ENCODE results near the gene CHIA. TPM values are rescaled to one million over a fixed set of nuclear protein-coding genes. Genes with fewer than 3 reads are reported as not detected.
"Not testable (repeated sequence)": the region's sequence is repeated elsewhere in the genome, so short reads cannot be mapped to it uniquely, and the experiment has no call there.

Gene CHIA
- total and polyA plus RNA-seq, 7 donors: not detected

DNA sequence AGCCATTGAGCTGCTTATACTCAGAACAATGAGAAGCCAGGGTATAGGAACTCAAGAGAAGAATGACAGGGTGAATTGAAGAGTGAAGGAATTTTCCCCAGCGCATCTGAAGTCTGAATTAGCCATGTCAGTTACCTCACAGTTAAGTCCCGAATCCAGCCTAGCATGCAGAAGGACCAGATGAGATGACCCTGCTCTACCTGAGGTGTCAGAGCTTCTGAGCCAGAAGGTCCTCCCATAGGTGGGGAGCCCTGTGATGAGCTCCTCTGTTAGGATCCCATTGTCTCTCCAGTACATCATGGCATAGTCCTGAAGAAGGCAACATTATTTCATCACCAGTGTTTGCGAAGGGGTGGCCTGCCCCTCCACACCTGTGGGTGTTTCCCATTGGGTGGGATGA is 68.7 kb downstream of the CHIA start:
- no peak for DNase-seq
- WGBS, 2 donors: 94 to 95% methylated on average over 3 of the region's 3 CpGs
- H3K27ac ChIP-seq: no peak overlapping the region
- H3K4me1 ChIP-seq: no peaks in the 10 kb centered on the region
- no peak overlapping the region for H3K4me3 ChIP-seq
- TF ChIP-seq, protein P1, sequence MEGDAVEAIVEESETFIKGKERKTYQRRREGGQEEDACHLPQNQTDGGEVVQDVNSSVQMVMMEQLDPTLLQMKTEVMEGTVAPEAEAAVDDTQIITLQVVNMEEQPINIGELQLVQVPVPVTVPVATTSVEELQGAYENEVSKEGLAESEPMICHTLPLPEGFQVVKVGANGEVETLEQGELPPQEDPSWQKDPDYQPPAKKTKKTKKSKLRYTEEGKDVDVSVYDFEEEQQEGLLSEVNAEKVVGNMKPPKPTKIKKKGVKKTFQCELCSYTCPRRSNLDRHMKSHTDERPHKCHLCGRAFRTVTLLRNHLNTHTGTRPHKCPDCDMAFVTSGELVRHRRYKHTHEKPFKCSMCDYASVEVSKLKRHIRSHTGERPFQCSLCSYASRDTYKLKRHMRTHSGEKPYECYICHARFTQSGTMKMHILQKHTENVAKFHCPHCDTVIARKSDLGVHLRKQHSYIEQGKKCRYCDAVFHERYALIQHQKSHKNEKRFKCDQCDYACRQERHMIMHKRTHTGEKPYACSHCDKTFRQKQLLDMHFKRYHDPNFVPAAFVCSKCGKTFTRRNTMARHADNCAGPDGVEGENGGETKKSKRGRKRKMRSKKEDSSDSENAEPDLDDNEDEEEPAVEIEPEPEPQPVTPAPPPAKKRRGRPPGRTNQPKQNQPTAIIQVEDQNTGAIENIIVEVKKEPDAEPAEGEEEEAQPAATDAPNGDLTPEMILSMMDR (IDR thresholded peaks at IDR 0.05): no peak
- TF ChIP-seq POLR2AphosphoS5 (IDR thresholded peaks at IDR 0.05): no peak
- TF ChIP-seq EP300 (IDR thresholded peaks at IDR 0.05): no peak
- TF ChIP-seq POLR2A (IDR thresholded peaks at IDR 0.05): no peak
- H3K9me3 ChIP-seq: no peaks in the 10 kb centered on the region
- H3K27me3 ChIP-seq: no peaks in the 10 kb centered on the region
- intact Hi-C loops (cut with DNase I): no loop called here
- H3K36me3 ChIP-seq: no peaks in the 10 kb centered on the region

DNA sequence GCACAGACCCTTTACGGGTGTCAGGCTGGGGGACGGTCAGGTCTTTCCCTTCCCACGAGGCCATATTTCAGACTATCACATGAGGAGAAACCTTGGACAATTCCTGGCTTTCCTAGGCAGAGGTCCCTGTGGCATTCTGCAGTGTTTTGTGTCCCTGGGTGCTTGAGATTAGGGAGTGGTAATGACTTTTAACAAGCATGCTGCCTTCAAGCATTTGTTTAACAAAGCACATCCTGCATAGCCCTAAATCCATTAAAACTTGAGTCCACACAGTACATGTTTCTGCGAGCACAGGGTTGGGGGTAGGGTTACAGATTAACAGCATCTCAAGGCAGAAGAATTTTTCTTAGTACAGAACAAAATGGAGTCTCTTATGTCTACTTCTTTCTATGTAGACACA is 69.6 kb downstream of the CHIA start:
- DNase-seq; H3K4me3 ChIP-seq; H3K27me3 ChIP-seq; H3K9me3 ChIP-seq; H3K36me3 ChIP-seq; H3K4me1 ChIP-seq; intact Hi-C loops (cut with DNase I); H3K27ac ChIP-seq: not testable (repeated sequence)
- WGBS, 2 donors: 54 to 61% methylated on average over 4 of the region's 4 CpGs

DNA sequence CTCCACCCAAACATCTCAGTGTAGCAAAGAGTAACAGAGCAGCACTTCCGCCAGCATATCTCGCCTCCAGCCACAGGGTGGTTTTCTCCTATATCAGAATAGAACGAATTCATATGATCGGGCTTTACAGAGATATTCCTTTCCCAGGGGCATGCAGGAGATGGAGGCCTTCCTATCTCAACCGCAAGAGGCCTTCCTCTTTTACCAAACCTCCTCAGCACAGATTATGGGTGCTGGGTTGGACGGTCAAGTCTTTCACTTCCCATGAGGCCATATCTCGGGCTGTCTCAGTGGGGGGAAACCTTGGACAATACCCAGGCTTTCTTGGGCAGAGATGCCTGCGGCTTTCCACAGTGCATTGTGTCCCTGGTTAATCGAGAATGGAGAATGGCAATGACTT is 71.1 kb downstream of the CHIA start:
- H3K4me1 ChIP-seq: no peaks in the 10 kb centered on the region
- intact Hi-C loops (cut with DNase I): no loop called here
- WGBS, 2 donors: 88 to 90% methylated on average over 9 of the region's 9 CpGs
- no peak for DNase-seq
- no peaks in the 10 kb centered on the region for H3K9me3 ChIP-seq
- no peak overlapping the region for H3K27ac ChIP-seq
- TF ChIP-seq EP300 (IDR thresholded peaks at IDR 0.05) (no peak), POLR2A (IDR thresholded peaks at IDR 0.05) (no peak), POLR2AphosphoS5 (IDR thresholded peaks at IDR 0.05) (no peak)
- TF ChIP-seq, protein P1 (IDR thresholded peaks at IDR 0.05): no peak
- H3K4me3 ChIP-seq: no peak overlapping the region
- H3K27me3 ChIP-seq: no peaks in the 10 kb centered on the region
- no peaks in the 10 kb centered on the region for H3K36me3 ChIP-seq

DNA sequence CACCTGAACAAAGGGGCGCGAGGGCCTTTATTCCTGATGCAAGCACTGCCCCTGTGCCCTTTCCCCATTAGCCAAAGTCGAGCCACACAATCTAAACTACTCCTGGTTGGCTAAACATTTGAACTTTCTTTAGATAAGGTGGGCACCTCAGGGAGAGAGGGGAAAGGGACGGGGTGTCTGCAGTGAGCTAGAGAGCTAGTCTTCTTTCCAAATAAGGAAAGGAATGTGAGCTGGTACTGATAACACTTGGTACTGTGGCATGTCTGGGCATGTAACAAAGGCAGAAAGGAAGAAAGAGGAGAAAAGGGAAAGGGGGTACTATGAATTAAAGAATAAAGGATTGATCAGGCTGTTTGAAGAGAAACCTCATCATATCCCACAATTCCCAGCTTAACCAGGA is 74.0 kb downstream of the CHIA start:
- no peaks in the 10 kb centered on the region for H3K4me1 ChIP-seq
- intact Hi-C loops (cut with DNase I): no loop called here
- DNase-seq: no peak
- no peaks in the 10 kb centered on the region for H3K9me3 ChIP-seq
- no peaks in the 10 kb centered on the region for H3K27me3 ChIP-seq
- WGBS, 2 donors: 48 to 57% methylated on average over 4 of the region's 4 CpGs
- no peak overlapping the region for H3K27ac ChIP-seq
- no peaks in the 10 kb centered on the region for H3K36me3 ChIP-seq
- TF ChIP-seq POLR2A (IDR thresholded peaks at IDR 0.05): no peak
- no peak for TF ChIP-seq POLR2AphosphoS5 (IDR thresholded peaks at IDR 0.05)
- no peak for TF ChIP-seq EP300 (IDR thresholded peaks at IDR 0.05)
- TF ChIP-seq, protein P1 (IDR thresholded peaks at IDR 0.05): no peak
- H3K4me3 ChIP-seq: no peak overlapping the region

DNA sequence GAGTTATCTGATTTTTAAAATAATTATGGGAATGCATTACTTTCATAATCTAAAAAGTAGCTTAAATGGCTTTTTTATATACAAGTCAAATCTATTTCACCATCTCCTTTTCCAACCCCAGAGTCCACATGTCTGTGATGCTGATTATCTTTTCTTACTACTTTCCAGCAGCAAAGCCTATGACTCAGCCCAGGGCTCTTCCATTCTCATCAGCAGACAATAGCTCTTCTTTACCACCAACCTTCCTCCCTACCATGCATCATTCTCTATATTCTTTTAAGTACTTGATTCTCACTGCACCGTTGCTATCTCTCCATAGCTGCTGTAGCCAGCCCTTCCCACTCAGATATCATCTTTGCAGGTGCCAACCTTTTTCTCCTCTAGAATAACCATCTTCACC is 75.6 kb downstream of the CHIA start:
- intact Hi-C loops (cut with DNase I): no loop called here
- Histone ChIP-seq H3K4me3 (no peak overlapping the region), H3K36me3 (no peaks in the 10 kb centered on the region), H3K4me1 (no peaks in the 10 kb centered on the region), H3K27ac (no peak overlapping the region), H3K27me3 (no peaks in the 10 kb centered on the region), H3K9me3 (no peaks in the 10 kb centered on the region)
- 52 to 70% methylated on average over 1 of the region's 1 CpG for WGBS, 2 donors
- DNase-seq: no peak
- TF ChIP-seq POLR2A (IDR thresholded peaks at IDR 0.05) (no peak), POLR2AphosphoS5 (IDR thresholded peaks at IDR 0.05) (no peak), EP300 (IDR thresholded peaks at IDR 0.05) (no peak)
- TF ChIP-seq, protein P1 (IDR thresholded peaks at IDR 0.05): no peak

All from sigmoid colon (tissue), 7 donors.